K562 (cell line): ENCODE measurements around the gene MFAP2. TPM values are rescaled to one million over a fixed set of nuclear protein-coding genes. Genes with fewer than 3 reads are reported as not detected.

Source experiments
- CREB1 ChIP-seq, 2 experiments: sonication (generic) in 1 of 2; formaldehyde crosslinking in 1 of 2; IDR thresholded peaks; 2 replicates each; pipeline versions ENCODE4 v1.6.1 to v1.8.0; 2012 to 2022; ENCODE audit warnings: inconsistent platforms in 1 of 2, mild to moderate bottlenecking in 1 of 2, missing genetic modification reagents in 1 of 2, moderate library complexity in 1 of 2
- GABPB1 ChIP-seq: sonication (generic); formaldehyde crosslinking; IDR thresholded peaks from 2 replicates; pipeline ENCODE4 v1.8.0; 2022; ENCODE audit warnings: mild to moderate bottlenecking, missing genetic modification reagents
- polyA plus RNA-seq, 8 experiments: library from polyadenylated mRNA; depleted of rRNA in 4 of 8; stranded (reverse) in 5 of 8; unstranded in 3 of 8; fragments of >200 nt; fragmentation: Nextera tagmentation in 2 of 8; fragmentation: Illumina TruSeq in 1 of 8; extraction: Ambion mirVana in 2 of 8; extraction: Trizol in 1 of 8; gene quantifications; 2 replicates each; pipeline versions ENCODE4 v1.2.1 to v1.2.3, GENCODE V29; 2011 to 2014; ENCODE audit warnings: inconsistent platforms in 1 of 8, missing spikeins in 1 of 8
- total RNA-seq, 7 experiments: library from RNA; depleted of rRNA in 6 of 7; stranded (reverse); fragments of >200 nt in 6 of 7; fragmentation: Illumina TruSeq in 2 of 7; extraction: Trizol in 2 of 7; gene quantifications; 2 replicates each; pipeline versions ENCODE4 v1.2.1 to v1.2.3, GENCODE V29; 2011 to 2021; ENCODE audit warnings: low replicate concordance in 1 of 7
- TF ChIP-seq, protein P1 (sequence below): sonication (generic); formaldehyde crosslinking; IDR thresholded peaks from 2 replicates; pipeline ENCODE4 v1.8.0; 2022; ENCODE audit warnings: missing genetic modification reagents, mild to moderate bottlenecking, borderline replicate concordance
- TF ChIP-seq, protein P2 (sequence below): fragments of 450-650 bp; IDR thresholded peaks from one replicate; pipeline ENCODE4 v1.6.1; 2018; ENCODE audit warnings: mild to moderate bottlenecking, moderate library complexity; ENCODE audit not compliant: partially characterized antibody
- TF ChIP-seq, protein P3 (sequence below): sonication (generic); formaldehyde crosslinking; IDR thresholded peaks from 2 replicates; pipeline ENCODE4 v1.8.0; 2022; ENCODE audit warnings: mild to moderate bottlenecking, missing genetic modification reagents, borderline replicate concordance
- TF ChIP-seq, protein P4 (sequence below), 2 experiments: IDR thresholded peaks in 1 of 2; conservative IDR thresholded peaks in 1 of 2; 2 replicates each; pipeline ENCODE4 v1.6.1; 2016; ENCODE audit warnings: low read depth in 2 of 2, mild to moderate bottlenecking in 1 of 2, missing compliant biosample characterization in 1 of 2, missing genetic modification characterization in 1 of 2, moderate library complexity in 1 of 2

The MFAP2 gene
- total and polyA plus RNA-seq, 9 of the 15 experiments (the other 6 are each of a cell fraction or from before 2014, with no cell fraction given), result not detected

DNA sequence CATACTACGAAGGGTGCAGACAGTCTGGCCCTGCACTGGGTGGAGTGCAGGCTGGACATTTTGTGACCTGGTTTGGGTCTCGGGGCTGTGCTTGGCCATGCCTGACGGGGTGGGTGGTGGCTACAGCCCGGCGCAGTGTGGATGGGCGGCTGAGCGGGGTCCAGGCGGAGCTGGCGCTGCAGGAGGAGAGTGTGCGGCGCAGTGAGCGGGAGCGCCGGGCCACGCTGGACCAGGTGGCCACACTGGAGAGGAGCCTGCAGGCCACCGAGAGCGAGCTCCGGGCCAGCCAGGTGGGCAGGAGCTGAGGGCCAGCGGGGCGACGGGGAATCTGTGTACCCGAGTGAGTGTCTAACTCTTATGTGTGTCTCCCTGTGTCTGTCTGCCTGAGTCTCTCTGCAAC is 14.1 kb downstream of the MFAP2 start (continued):
- TF ChIP-seq, protein P1, sequence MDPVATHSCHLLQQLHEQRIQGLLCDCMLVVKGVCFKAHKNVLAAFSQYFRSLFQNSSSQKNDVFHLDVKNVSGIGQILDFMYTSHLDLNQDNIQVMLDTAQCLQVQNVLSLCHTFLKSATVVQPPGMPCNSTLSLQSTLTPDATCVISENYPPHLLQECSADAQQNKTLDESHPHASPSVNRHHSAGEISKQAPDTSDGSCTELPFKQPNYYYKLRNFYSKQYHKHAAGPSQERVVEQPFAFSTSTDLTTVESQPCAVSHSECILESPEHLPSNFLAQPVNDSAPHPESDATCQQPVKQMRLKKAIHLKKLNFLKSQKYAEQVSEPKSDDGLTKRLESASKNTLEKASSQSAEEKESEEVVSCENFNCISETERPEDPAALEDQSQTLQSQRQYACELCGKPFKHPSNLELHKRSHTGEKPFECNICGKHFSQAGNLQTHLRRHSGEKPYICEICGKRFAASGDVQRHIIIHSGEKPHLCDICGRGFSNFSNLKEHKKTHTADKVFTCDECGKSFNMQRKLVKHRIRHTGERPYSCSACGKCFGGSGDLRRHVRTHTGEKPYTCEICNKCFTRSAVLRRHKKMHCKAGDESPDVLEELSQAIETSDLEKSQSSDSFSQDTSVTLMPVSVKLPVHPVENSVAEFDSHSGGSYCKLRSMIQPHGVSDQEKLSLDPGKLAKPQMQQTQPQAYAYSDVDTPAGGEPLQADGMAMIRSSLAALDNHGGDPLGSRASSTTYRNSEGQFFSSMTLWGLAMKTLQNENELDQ (CRISPR knock-in tag), result no peak
- TF ChIP-seq CREB1 (IDR thresholded peaks at IDR 0.05), result no peak
- no peak for TF ChIP-seq CREB1 (CRISPR knock-in tag; IDR thresholded peaks at IDR 0.05)
- TF ChIP-seq, protein P2, sequence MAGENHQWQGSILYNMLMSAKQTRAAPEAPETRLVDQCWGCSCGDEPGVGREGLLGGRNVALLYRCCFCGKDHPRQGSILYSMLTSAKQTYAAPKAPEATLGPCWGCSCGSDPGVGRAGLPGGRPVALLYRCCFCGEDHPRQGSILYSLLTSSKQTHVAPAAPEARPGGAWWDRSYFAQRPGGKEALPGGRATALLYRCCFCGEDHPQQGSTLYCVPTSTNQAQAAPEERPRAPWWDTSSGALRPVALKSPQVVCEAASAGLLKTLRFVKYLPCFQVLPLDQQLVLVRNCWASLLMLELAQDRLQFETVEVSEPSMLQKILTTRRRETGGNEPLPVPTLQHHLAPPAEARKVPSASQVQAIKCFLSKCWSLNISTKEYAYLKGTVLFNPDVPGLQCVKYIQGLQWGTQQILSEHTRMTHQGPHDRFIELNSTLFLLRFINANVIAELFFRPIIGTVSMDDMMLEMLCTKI, result no peak
- TF ChIP-seq, protein P3, sequence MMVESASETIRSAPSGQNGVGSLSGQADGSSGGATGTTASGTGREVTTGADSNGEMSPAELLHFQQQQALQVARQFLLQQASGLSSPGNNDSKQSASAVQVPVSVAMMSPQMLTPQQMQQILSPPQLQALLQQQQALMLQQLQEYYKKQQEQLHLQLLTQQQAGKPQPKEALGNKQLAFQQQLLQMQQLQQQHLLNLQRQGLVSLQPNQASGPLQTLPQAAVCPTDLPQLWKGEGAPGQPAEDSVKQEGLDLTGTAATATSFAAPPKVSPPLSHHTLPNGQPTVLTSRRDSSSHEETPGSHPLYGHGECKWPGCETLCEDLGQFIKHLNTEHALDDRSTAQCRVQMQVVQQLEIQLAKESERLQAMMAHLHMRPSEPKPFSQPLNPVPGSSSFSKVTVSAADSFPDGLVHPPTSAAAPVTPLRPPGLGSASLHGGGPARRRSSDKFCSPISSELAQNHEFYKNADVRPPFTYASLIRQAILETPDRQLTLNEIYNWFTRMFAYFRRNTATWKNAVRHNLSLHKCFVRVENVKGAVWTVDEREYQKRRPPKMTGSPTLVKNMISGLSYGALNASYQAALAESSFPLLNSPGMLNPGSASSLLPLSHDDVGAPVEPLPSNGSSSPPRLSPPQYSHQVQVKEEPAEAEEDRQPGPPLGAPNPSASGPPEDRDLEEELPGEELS, result no peak
- TF ChIP-seq, protein P4, sequence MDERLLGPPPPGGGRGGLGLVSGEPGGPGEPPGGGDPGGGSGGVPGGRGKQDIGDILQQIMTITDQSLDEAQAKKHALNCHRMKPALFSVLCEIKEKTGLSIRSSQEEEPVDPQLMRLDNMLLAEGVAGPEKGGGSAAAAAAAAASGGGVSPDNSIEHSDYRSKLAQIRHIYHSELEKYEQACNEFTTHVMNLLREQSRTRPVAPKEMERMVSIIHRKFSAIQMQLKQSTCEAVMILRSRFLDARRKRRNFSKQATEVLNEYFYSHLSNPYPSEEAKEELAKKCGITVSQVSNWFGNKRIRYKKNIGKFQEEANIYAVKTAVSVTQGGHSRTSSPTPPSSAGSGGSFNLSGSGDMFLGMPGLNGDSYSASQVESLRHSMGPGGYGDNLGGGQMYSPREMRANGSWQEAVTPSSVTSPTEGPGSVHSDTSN (CRISPR knock-in tag; IDR thresholded peaks at IDR 0.05; ENCODE audit: low read depth), result no peak
- TF ChIP-seq, protein P4 (tag; conservative IDR thresholded peaks at IDR 0.05; ENCODE audit: low read depth), result no peak
- no peak for TF ChIP-seq GABPB1 (CRISPR knock-in tag)
